ENCODE data around the gene LRRC59.

LRRC59 gene

GRCh38 chr17:50439008-50439407, 41.7 kb upstream of the LRRC59 start:
- Histone ChIP-seq H3K4me3 (ENCODE audit: insufficient read depth, low read length, poor library complexity, severe bottlenecking) (no peak overlapping the region), H4K20me1 (ENCODE audit: low read depth, low read length) (no peaks in the 10 kb centered on the region), H3K9ac (ENCODE audit: low read length) (no peak overlapping the region), H3K79me2 (ENCODE audit: insufficient read depth, low read length) (no peaks in the 10 kb centered on the region), H3K36me3 (ENCODE audit: low read length) (no peaks in the 10 kb centered on the region), H3K9me3 (ENCODE audit: insufficient read depth, low read length) (no peaks in the 10 kb centered on the region), H3K27ac (ENCODE audit: low read depth, low read length) (no peak overlapping the region), H3F3A (ENCODE audit: insufficient read depth) (no peaks in the 10 kb centered on the region), H3K4me2 (ENCODE audit: low read depth, low read length, poor library complexity, severe bottlenecking) (no peak overlapping the region), H3K27me3 (ENCODE audit: low read length) (no peaks in the 10 kb centered on the region), H3K9me2 (replicated peaks; ENCODE audit: insufficient read depth, low read length) (no peaks in the 10 kb centered on the region), H2AFZ (ENCODE audit: low read depth, low read length, severe bottlenecking) (no peak overlapping the region)
- TF ChIP-seq, protein P1, sequence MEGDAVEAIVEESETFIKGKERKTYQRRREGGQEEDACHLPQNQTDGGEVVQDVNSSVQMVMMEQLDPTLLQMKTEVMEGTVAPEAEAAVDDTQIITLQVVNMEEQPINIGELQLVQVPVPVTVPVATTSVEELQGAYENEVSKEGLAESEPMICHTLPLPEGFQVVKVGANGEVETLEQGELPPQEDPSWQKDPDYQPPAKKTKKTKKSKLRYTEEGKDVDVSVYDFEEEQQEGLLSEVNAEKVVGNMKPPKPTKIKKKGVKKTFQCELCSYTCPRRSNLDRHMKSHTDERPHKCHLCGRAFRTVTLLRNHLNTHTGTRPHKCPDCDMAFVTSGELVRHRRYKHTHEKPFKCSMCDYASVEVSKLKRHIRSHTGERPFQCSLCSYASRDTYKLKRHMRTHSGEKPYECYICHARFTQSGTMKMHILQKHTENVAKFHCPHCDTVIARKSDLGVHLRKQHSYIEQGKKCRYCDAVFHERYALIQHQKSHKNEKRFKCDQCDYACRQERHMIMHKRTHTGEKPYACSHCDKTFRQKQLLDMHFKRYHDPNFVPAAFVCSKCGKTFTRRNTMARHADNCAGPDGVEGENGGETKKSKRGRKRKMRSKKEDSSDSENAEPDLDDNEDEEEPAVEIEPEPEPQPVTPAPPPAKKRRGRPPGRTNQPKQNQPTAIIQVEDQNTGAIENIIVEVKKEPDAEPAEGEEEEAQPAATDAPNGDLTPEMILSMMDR (IDR thresholded peaks at IDR 0.05; ENCODE audit: insufficient read depth, low read length, poor library complexity, severe bottlenecking) = no peak
- TF ChIP-seq EZH2phosphoT487 (conservative IDR thresholded peaks at IDR 0.05; ENCODE audit: low read length) = no peak

DNA sequence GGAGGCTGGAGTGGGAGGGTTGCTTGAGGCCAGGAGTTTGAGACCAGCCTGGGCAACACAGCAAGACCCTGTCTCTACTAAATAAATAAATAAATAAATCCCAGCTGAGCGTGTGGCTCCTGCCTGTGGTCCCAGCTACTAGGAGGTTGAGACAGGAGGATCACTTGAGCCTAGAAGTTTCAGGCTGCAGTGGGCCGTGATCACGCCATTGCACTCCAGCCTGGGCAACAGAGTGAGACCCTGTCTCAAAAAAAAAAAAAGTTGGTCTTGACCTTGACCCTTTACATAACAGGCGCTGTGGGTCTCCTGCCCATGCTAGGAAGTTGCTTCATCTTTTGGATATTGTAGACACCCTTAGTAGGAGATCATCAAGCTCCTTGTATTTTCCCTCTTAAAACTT, 40.1 kb upstream of the LRRC59 start:
- no peaks in the 10 kb centered on the region for H3K36me3 ChIP-seq (ENCODE audit: low read length)
- no peak overlapping the region for H3K27ac ChIP-seq (ENCODE audit: low read depth, low read length)
- H3K4me3 ChIP-seq (ENCODE audit: insufficient read depth, low read length, poor library complexity, severe bottlenecking) = no peak overlapping the region
- H3K27me3 ChIP-seq (ENCODE audit: low read length) = no peaks in the 10 kb centered on the region
- H3K9me2 ChIP-seq (replicated peaks; ENCODE audit: insufficient read depth, low read length) = no peaks in the 10 kb centered on the region
- no peak overlapping the region for H2AFZ ChIP-seq (ENCODE audit: low read depth, low read length, severe bottlenecking)
- TF ChIP-seq, protein P1 (IDR thresholded peaks at IDR 0.05; ENCODE audit: insufficient read depth, low read length, poor library complexity, severe bottlenecking) = no peak
- TF ChIP-seq EZH2phosphoT487 (conservative IDR thresholded peaks at IDR 0.05; ENCODE audit: low read length) = no peak
- H3K79me2 ChIP-seq (ENCODE audit: insufficient read depth, low read length) = no peaks in the 10 kb centered on the region
- no peak overlapping the region for H3K4me2 ChIP-seq (ENCODE audit: low read depth, low read length, poor library complexity, severe bottlenecking)
- H4K20me1 ChIP-seq (ENCODE audit: low read depth, low read length) = no peaks in the 10 kb centered on the region
- H3K9me3 ChIP-seq (ENCODE audit: insufficient read depth, low read length) = no peaks in the 10 kb centered on the region
- H3K9ac ChIP-seq (ENCODE audit: low read length) = no peak overlapping the region
- no peaks in the 10 kb centered on the region for H3F3A ChIP-seq (ENCODE audit: insufficient read depth)

GRCh38 chr17:50432125-50432762, 34.9 kb upstream of the LRRC59 start:
- H3K27me3 ChIP-seq (ENCODE audit: low read length) = no peaks in the 10 kb centered on the region
- H3F3A ChIP-seq (ENCODE audit: insufficient read depth) = peaks cover 2% of the 10 kb centered on the region; the same call in 1 of the 2 replicates
- H3K27ac ChIP-seq (ENCODE audit: low read depth, low read length) = no peak overlapping the region
- H3K79me2 ChIP-seq (ENCODE audit: insufficient read depth, low read length) = 0 out of 2 replicates have a peak, but pooled peaks cover 4% of the 10 kb centered on the region
- H3K4me3 ChIP-seq (ENCODE audit: insufficient read depth, low read length, poor library complexity, severe bottlenecking) = no peak overlapping the region
- H3K9ac ChIP-seq (ENCODE audit: low read length) = no peak overlapping the region
- no peaks in the 10 kb centered on the region for H3K9me2 ChIP-seq (replicated peaks; ENCODE audit: insufficient read depth, low read length)
- no peaks in the 10 kb centered on the region for H4K20me1 ChIP-seq (ENCODE audit: low read depth, low read length)
- H3K36me3 ChIP-seq (ENCODE audit: low read length) = no peaks in the 10 kb centered on the region
- H2AFZ ChIP-seq (ENCODE audit: low read depth, low read length, severe bottlenecking) = no peak overlapping the region
- TF ChIP-seq EZH2phosphoT487 (conservative IDR thresholded peaks at IDR 0.05; ENCODE audit: low read length) = no peak
- TF ChIP-seq, protein P1 (IDR thresholded peaks at IDR 0.05; ENCODE audit: insufficient read depth, low read length, poor library complexity, severe bottlenecking) = no peak
- H3K4me2 ChIP-seq (ENCODE audit: low read depth, low read length, poor library complexity, severe bottlenecking) = no peak overlapping the region
- H3K9me3 ChIP-seq (ENCODE audit: insufficient read depth, low read length) = no peaks in the 10 kb centered on the region

Data from SU-DHL-6 (cell line).